Neutrophil (primary cell): Measurements from ENCODE around the gene OTUB2.

ENCODE experiments used
- H3K27ac ChIP-seq: fragments of 200-600 bp; sonication (generic); 2 replicates; pipeline ENCODE4 v1.5.1; 2016; ENCODE audit warnings: mild to moderate bottlenecking, moderate library complexity
- H3K27me3 ChIP-seq: fragments of 200-600 bp; sonication (generic); 2 replicates; pipeline ENCODE4 v1.6.0; 2016; ENCODE audit warnings: mild to moderate bottlenecking
- H3K36me3 ChIP-seq: fragments of 200-600 bp; sonication (generic); 2 replicates; pipeline ENCODE4 v1.5.1; 2017
- H3K4me1 ChIP-seq, 2 experiments: fragments of 200-600 bp in 1 of 2; sonication (generic) in 1 of 2; 1 replicate in 1 of 2; 2 replicates in 1 of 2; pipeline versions ENCODE4 v1.5.1 to v1.6.1; 2013 to 2016; ENCODE audit warnings: low read depth in 1 of 2, low read length in 1 of 2, mild to moderate bottlenecking in 1 of 2, moderate library complexity in 1 of 2; ENCODE audit not compliant: control insufficient read depth in 1 of 2, insufficient read depth in 1 of 2
- H3K4me3 ChIP-seq, 2 experiments: fragments of 200-600 bp in 1 of 2; sonication (generic) in 1 of 2; 1 replicate in 1 of 2; 2 replicates in 1 of 2; pipeline ENCODE4 v1.5.1; 2013 to 2016; ENCODE audit warnings: low read depth in 1 of 2, low read length in 1 of 2, mild to moderate bottlenecking in 1 of 2, moderate library complexity in 1 of 2
- H3K9me3 ChIP-seq: fragments of 200-600 bp; sonication (generic); 2 replicates; pipeline ENCODE4 v1.5.1; 2016
- TF ChIP-seq, protein P1 (sequence below): fragments of 200-600 bp; sonication (generic); IDR thresholded peaks from 2 replicates; pipeline ENCODE4 v1.5.1; 2016; ENCODE audit warnings: antibody characterized with exemption

Gene OTUB2

DNA sequence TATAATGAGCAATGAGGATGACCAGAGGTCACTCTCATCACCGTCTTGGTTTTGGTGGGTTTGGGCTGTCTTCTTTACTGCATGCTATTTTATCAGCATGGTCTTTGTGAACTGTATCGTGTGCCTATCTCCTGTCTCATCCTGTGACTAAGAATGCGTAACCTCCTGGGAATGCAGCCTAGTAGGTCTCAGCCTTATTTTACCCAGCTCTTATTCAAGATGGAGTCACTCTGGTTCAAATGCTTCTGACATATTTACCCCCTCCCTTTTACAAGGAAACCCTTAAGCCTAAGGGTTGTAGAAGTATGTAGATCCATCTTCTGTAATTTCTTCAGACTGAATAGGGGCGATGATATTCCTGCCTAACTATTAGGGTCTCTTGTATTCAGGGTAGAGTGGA, 63.3 kb downstream of the OTUB2 start:
- Histone ChIP-seq H3K4me1 (no peaks in the 10 kb centered on the region), H3K27me3 (no peaks in the 10 kb centered on the region), H3K36me3 (no peaks in the 10 kb centered on the region), H3K4me3 (no peak overlapping the region), H3K9me3 (no peaks in the 10 kb centered on the region), H3K27ac (no peak overlapping the region)
- TF ChIP-seq, protein P1, sequence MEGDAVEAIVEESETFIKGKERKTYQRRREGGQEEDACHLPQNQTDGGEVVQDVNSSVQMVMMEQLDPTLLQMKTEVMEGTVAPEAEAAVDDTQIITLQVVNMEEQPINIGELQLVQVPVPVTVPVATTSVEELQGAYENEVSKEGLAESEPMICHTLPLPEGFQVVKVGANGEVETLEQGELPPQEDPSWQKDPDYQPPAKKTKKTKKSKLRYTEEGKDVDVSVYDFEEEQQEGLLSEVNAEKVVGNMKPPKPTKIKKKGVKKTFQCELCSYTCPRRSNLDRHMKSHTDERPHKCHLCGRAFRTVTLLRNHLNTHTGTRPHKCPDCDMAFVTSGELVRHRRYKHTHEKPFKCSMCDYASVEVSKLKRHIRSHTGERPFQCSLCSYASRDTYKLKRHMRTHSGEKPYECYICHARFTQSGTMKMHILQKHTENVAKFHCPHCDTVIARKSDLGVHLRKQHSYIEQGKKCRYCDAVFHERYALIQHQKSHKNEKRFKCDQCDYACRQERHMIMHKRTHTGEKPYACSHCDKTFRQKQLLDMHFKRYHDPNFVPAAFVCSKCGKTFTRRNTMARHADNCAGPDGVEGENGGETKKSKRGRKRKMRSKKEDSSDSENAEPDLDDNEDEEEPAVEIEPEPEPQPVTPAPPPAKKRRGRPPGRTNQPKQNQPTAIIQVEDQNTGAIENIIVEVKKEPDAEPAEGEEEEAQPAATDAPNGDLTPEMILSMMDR = no peak

- no peak overlapping the region for H3K4me3 ChIP-seq
- TF ChIP-seq, protein P1 = no peak
- H3K27ac ChIP-seq = no peak overlapping the region
- H3K36me3 ChIP-seq = no peaks in the 10 kb centered on the region
- H3K9me3 ChIP-seq = no peaks in the 10 kb centered on the region
- no peaks in the 10 kb centered on the region for H3K27me3 ChIP-seq
- H3K4me1 ChIP-seq = no peaks in the 10 kb centered on the region
Observed at GRCh38 chr14:94093418-94093817, 67.3 kb downstream of the OTUB2 start.

- TF ChIP-seq, protein P1 = no peak
- H3K9me3 ChIP-seq = no peaks in the 10 kb centered on the region
- no peaks in the 10 kb centered on the region for H3K36me3 ChIP-seq
- no peaks in the 10 kb centered on the region for H3K4me1 ChIP-seq
- no peaks in the 10 kb centered on the region for H3K27me3 ChIP-seq
- no peak overlapping the region for H3K27ac ChIP-seq
- H3K4me3 ChIP-seq = no peak overlapping the region
Observed at GRCh38 chr14:94097091-94097490, 71.0 kb downstream of the OTUB2 start.
